Panc1 (cell line): Measurements from ENCODE around the gene LYPD6B. TPM values are rescaled to one million over a fixed set of nuclear protein-coding genes. Genes with fewer than 3 reads are reported as not detected.

Experiments used
- ATAC-seq: fragments of 200-7000 bp; cut with Tn5 transposase; 2 replicates; pipeline ENCODE4 v1.9.1; 2020; ENCODE audit warnings: mild to moderate bottlenecking, moderate library complexity
- BruUV-seq: library from RNA; stranded (reverse); fragments of 400-500 nt; replicated peaks from 2 replicates; lab custom pipeline; 2021; lab: Mats Ljungman, UMichigan
- CTCF ChIA-PET: fragments of 300-600 bp; sonication (Branson Sonifier 250); formaldehyde crosslinking; loops from one replicate; lab custom pipeline; 2022; ENCODE audit warnings: antibody characterized with exemption; lab: Charles Lee
- POLR2A ChIA-PET: fragments of 300-600 bp; sonication (Branson Sonifier 250); formaldehyde crosslinking; loops from one replicate; lab custom pipeline; 2022; ENCODE audit warnings: antibody characterized with exemption; lab: Charles Lee
- DNase-seq: peaks from one replicate; pipeline ENCODE4 v3.0.0-alpha.2; 2010; ENCODE audit warnings: low read depth, low spot score
- H3K27ac ChIP-seq: 2 replicates; pipeline ENCODE4 v1.5.1; 2011; ENCODE audit warnings: mild to moderate bottlenecking, low read length, inconsistent platforms
- H3K27me3 ChIP-seq: fragments of 200-500 bp; sonication (Bioruptor generic); 2 replicates; pipeline ENCODE4 v1.6.0; 2014; ENCODE audit warnings: low read length, inconsistent platforms; ENCODE audit not compliant: control insufficient read depth, insufficient read depth
- H3K36me3 ChIP-seq: fragments of 200-500 bp; sonication (Bioruptor generic); 2 replicates; pipeline ENCODE4 v1.5.1; 2014; ENCODE audit warnings: inconsistent platforms, mild to moderate bottlenecking, low read length, moderate library complexity; ENCODE audit not compliant: control insufficient read depth, insufficient read depth
- H3K4me1 ChIP-seq: 2 replicates; pipeline ENCODE4 v1.5.1; 2011; ENCODE audit warnings: inconsistent platforms, mild to moderate bottlenecking, low read length, moderate library complexity; ENCODE audit not compliant: control insufficient read depth, insufficient read depth
- H3K4me3 ChIP-seq, 2 experiments: 2 replicates each; pipeline ENCODE4 v1.5.1; 2011 to 2012; ENCODE audit warnings: low read depth in 2 of 2, low read length in 2 of 2, mild to moderate bottlenecking in 2 of 2, inconsistent platforms in 1 of 2, moderate library complexity in 1 of 2
- H3K9me3 ChIP-seq: fragments of 200-500 bp; sonication (Bioruptor generic); 2 replicates; pipeline ENCODE4 v1.5.1; 2014; ENCODE audit warnings: low read depth, mild to moderate bottlenecking, inconsistent platforms, low read length, moderate library complexity; ENCODE audit not compliant: control insufficient read depth, insufficient read depth
- POLR2AphosphoS5 ChIP-seq: IDR thresholded peaks from 2 replicates; pipeline ENCODE4 v1.6.1; 2012; ENCODE audit warnings: mild to moderate bottlenecking, low read depth, low read length, moderate library complexity
- REST ChIP-seq, 2 experiments: IDR thresholded peaks; 2 replicates each; pipeline ENCODE4 v1.6.1; 2011 to 2012; ENCODE audit warnings: low read depth in 2 of 2, control low read depth in 1 of 2, low read length in 1 of 2, mild to moderate bottlenecking in 1 of 2, moderate library complexity in 1 of 2; ENCODE audit not compliant: insufficient read depth in 1 of 2
- SIN3A ChIP-seq: IDR thresholded peaks from 2 replicates; pipeline ENCODE4 v1.6.1; 2012; ENCODE audit warnings: low read depth, mild to moderate bottlenecking, low read length, moderate library complexity, borderline replicate concordance; ENCODE audit not compliant: insufficient read depth
- TCF7L2 ChIP-seq: IDR thresholded peaks from 2 replicates; pipeline ENCODE4 v1.6.1; 2011; ENCODE audit warnings: mild to moderate bottlenecking, low read depth, low read length, inconsistent platforms
- in situ Hi-C: cut with HindIII; loops from 2 replicates; pipeline ENCODE4 v1.10.0; 2016; ENCODE audit warnings: low sequenced_read_pairs, low pct_unique_long_range_greater_than_20kb
- intact Hi-C: fragments of 100-400 bp; cut with micrococcal nuclease; formaldehyde crosslinking; loops from one replicate; pipeline ENCODE4 v1.10.0; 2022; ENCODE audit not compliant: unreplicated experiment
- total RNA-seq: library from RNA; stranded (reverse); gene quantifications from one replicate; pipeline ENCODE4 v1.2.1, GENCODE V29; 2021; ENCODE audit not compliant: unreplicated experiment
- TF ChIP-seq, protein P1 (sequence below): fragments of 450-650 bp; IDR thresholded peaks from 2 replicates; pipeline ENCODE4 v1.5.1; 2017; ENCODE audit warnings: mild to moderate bottlenecking

LYPD6B gene
- total RNA-seq, 1 experiment from 2014 or later = 2.2 TPM

- in situ Hi-C loops = no loop called here
- Histone ChIP-seq H3K36me3 (no peaks in the 10 kb centered on the region), H3K4me3 (no peak overlapping the region), H3K27ac (no peak overlapping the region), H3K27me3 (no peaks in the 10 kb centered on the region; the same call in 1 of the 2 replicates), H3K9me3 (no peaks in the 10 kb centered on the region), H3K4me1 (no peaks in the 10 kb centered on the region)
- intact Hi-C loops = no loop called here
- no TSS peak for BruUV-seq
- POLR2A ChIA-PET = no interaction called here
- ATAC-seq (no peak), DNase-seq (no peak)
- CTCF ChIA-PET = no interaction called here
- no peak for TF ChIP-seq SIN3A
- TF ChIP-seq REST (IDR thresholded peaks at IDR 0.05; ENCODE audit: insufficient read depth in 1 of 2, low read depth in 2 of 2, low read length in 1 of 2) = no peak
- TF ChIP-seq, protein P1, sequence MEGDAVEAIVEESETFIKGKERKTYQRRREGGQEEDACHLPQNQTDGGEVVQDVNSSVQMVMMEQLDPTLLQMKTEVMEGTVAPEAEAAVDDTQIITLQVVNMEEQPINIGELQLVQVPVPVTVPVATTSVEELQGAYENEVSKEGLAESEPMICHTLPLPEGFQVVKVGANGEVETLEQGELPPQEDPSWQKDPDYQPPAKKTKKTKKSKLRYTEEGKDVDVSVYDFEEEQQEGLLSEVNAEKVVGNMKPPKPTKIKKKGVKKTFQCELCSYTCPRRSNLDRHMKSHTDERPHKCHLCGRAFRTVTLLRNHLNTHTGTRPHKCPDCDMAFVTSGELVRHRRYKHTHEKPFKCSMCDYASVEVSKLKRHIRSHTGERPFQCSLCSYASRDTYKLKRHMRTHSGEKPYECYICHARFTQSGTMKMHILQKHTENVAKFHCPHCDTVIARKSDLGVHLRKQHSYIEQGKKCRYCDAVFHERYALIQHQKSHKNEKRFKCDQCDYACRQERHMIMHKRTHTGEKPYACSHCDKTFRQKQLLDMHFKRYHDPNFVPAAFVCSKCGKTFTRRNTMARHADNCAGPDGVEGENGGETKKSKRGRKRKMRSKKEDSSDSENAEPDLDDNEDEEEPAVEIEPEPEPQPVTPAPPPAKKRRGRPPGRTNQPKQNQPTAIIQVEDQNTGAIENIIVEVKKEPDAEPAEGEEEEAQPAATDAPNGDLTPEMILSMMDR = no peak
- no peak for TF ChIP-seq TCF7L2
- TF ChIP-seq POLR2AphosphoS5 = no peak
Measured at GRCh38 chr2:149012545-149012944, 26.0 kb upstream of the LYPD6B start.

DNA sequence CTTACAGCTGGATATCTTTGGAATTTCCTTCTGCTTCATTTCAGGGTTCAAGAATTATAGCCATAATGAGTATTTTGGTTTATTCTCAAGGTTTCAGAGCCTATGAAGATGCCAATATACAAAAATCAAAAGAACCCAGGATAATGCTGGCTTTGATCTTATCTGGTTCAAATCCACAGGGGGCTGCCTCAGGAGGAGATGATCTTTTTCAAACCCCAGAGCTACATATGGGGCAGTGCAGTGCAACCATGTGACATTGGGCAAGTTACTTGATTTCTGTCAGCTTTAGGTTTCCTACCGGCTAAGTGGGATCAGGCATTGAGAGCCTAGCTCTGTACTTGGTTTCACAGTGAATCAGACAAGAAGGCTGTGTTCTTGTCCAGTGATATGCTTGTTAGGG, 23.0 kb upstream of the LYPD6B start:
- Histone ChIP-seq H3K9me3 (no peaks in the 10 kb centered on the region), H3K27me3 (no peaks in the 10 kb centered on the region), H3K27ac (no peak overlapping the region), H3K4me1 (no peaks in the 10 kb centered on the region), H3K36me3 (no peaks in the 10 kb centered on the region), H3K4me3 (no peak overlapping the region)
- DNase-seq (no peak), ATAC-seq (no peak)
- intact Hi-C loops (no loop called here), in situ Hi-C loops (no loop called here)
- TF ChIP-seq POLR2AphosphoS5 = no peak
- no peak for TF ChIP-seq TCF7L2
- no peak for TF ChIP-seq SIN3A
- TF ChIP-seq REST (IDR thresholded peaks at IDR 0.05; ENCODE audit: insufficient read depth in 1 of 2, low read depth in 2 of 2, low read length in 1 of 2) = no peak
- TF ChIP-seq, protein P1 = no peak
- CTCF ChIA-PET = no interaction called here
- POLR2A ChIA-PET = no interaction called here
- BruUV-seq = no TSS peak
